22Rv1 (cell line): ENCODE data around the gene TJAP1.

Experiments used
- H3K27ac ChIP-seq: fragments of 450-650 bp; 2 replicates; pipeline ENCODE4 v1.5.1; 2017
- ZFX ChIP-seq: fragments of 450-650 bp; IDR thresholded peaks from 2 replicates; pipeline ENCODE4 v1.6.1; 2017; ENCODE audit warnings: antibody characterized with exemption, borderline replicate concordance
- TF ChIP-seq, protein P1 (sequence below): fragments of 450-650 bp; IDR thresholded peaks from 2 replicates; pipeline ENCODE4 v1.5.1; 2017; ENCODE audit warnings: mild to moderate bottlenecking

TJAP1 gene

DNA sequence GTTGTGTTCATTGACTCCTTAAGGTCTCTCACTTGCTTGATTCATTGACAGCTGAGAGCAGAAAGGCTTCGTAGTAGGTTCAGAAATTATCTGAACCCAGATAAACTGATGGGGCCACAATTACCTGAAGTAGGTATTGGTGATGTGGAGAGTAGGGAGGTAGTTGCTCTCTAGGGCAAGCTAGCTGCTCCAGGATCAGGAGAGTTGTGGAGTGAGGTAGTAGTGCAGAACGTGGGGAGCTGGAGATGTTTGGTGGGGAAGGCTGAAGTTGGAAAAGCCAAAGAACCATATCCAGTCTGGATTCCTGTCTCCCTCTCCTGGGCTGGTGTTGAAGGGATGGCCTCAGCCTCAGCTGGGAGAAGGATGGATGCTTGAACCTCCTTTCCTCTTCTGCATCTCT, 15.9 kb downstream of the TJAP1 start:
- no peak overlapping the region for H3K27ac ChIP-seq
- TF ChIP-seq, protein P1, sequence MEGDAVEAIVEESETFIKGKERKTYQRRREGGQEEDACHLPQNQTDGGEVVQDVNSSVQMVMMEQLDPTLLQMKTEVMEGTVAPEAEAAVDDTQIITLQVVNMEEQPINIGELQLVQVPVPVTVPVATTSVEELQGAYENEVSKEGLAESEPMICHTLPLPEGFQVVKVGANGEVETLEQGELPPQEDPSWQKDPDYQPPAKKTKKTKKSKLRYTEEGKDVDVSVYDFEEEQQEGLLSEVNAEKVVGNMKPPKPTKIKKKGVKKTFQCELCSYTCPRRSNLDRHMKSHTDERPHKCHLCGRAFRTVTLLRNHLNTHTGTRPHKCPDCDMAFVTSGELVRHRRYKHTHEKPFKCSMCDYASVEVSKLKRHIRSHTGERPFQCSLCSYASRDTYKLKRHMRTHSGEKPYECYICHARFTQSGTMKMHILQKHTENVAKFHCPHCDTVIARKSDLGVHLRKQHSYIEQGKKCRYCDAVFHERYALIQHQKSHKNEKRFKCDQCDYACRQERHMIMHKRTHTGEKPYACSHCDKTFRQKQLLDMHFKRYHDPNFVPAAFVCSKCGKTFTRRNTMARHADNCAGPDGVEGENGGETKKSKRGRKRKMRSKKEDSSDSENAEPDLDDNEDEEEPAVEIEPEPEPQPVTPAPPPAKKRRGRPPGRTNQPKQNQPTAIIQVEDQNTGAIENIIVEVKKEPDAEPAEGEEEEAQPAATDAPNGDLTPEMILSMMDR: no peak
- TF ChIP-seq ZFX: no peak

DNA sequence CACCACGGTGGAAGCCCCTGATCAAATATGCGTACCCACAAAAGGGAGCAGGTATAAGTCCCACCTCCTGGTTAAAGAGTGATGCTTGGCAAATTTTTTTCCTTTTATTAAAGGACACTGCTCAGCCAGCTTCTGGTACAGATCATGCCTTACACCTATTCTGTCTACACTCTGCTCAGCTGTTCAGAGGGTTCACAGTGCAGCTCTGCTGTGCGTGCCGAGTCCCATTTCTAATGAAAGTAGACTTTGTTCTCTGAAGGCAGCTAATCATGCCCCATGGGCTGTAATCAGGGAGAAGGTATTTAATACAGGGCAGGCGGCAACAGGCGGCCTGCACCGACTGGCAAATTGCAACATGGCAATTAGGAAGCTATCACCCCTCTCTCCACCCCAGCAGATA, 16.5 kb downstream of the TJAP1 start:
- no peak overlapping the region for H3K27ac ChIP-seq
- TF ChIP-seq, protein P1: no peak
- no peak for TF ChIP-seq ZFX

DNA sequence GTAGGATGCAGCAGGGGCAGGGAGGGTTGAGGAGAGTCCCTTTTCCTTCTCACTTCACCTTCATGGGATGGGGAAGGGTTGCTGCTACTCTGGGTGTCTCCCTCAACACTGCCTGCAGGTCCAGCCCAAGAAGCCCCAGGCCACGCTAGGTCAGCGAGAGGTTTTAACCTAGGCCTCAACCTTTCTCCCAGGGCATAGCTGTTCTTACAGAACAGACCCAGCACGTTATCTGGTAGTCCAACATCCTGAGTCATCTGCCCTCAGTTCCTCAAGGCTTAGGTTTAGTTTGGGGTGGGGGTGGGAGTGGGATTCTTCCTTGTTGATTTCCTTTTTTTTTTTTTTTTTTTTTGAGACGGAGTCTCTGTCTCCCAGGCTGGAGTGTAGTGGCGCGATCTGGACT, 17.0 kb downstream of the TJAP1 start:
- no peak overlapping the region for H3K27ac ChIP-seq
- TF ChIP-seq, protein P1: no peak
- TF ChIP-seq ZFX: no peak

DNA sequence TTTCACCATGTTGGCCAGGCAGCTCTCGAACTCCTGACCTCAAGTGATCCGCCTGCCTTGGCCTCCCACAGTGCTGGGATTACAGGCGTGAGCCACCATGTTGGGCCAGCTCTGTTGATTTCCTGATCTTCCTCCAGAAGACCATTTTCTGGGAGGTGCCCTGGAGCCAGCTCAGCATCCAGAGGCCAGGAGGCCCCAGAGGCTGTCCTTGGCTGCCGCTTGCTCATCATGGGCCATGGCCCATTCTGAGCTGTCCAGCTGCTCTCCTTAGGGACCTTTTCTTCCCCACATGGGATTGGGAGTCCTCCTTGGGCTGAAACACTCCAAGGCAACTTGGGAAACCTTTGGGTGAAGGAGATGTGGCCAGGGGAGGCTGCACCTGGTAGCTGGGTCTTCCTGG, 17.4 kb downstream of the TJAP1 start:
- H3K27ac ChIP-seq: no peak overlapping the region
- TF ChIP-seq, protein P1: no peak
- TF ChIP-seq ZFX: no peak

DNA sequence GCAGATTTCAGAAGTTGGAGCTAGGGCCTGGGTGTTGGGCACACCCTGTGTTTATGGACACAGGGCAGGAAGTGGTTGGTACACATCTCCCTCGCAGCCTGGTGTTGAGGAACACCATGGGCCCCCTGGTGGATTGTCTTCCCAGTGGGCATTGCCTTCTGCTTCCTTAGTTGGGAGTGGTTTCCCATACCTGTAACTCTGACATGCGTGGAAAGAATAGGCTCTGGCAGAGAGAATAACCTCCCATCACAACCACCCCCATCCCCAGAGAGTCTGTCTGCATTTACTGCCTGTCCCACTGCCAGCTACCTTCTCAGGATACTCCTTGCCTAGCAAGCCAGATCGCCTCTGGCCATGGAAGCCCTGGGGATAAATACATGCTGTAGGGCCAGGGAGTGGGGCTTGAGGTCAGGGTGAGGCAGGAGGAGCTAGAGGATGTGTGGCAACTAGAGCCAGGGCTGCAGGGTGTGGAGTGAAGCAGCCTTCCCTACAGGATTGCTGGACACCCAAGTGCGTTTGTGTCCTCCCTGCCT, 18.1 kb downstream of the TJAP1 start:
- H3K27ac ChIP-seq: no peak overlapping the region
- no peak for TF ChIP-seq ZFX
- TF ChIP-seq, protein P1: no peak

DNA sequence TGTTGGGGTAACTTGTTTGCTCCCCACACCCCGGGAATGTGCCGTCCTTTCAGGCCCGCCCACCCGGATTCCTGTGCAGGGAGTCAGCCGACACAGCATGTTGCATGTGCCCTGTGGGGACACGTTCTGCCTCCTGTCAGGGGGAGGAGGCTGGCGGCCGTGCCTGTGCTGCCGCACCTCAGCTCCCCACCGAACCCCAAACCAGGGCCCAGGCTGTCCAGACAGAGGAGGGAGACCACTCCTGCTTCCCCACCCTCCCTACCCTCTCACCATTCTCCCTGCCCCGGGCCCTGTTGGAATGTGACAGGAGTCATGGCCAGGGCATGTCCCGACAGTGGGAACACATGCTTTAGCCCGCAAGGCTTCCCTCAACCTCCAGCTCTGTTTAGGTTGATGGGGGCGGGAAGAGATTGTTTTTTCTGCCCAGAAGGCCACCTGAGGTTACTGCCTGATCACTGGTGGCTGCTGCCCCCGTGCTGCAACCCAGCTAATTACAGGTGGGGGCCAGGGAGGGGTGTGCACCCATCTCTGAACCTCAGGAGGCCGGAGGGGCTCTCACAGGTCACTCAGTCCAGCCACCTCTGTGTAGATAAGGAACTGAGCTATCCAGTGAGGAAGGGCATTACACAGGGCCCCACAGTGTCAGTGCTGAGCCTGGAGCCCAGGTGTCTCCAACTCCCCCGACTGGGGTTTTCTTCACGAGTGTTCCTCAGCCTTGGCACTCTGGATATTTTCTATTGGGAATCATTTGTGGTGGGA, 19.2 kb downstream of the TJAP1 start:
- TF ChIP-seq ZFX: no peak
- TF ChIP-seq, protein P1: peak; percentile 43
- no peak overlapping the region for H3K27ac ChIP-seq

DNA sequence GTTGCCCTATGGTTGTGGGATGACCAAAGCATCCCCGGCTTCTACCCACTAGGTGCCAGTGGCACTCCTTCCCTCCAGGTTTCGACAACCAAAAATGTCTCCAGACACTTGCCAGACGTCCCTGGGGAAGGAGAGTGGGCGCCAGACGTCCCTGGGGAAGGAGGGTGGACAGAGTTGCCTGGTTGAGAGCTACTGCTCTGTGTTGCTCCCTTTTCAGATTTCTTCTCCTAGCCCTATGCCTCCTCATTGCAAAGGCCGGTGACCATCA, 19.7 kb downstream of the TJAP1 start:
- no peak overlapping the region for H3K27ac ChIP-seq
- TF ChIP-seq, protein P1: no peak
- no peak for TF ChIP-seq ZFX
